Nucleus accumbens (tissue), 56 donors: ENCODE results near the gene RAB5B.

Source experiments
- DNase-seq, 56 donors: peaks; one replicate each; lab custom pipeline; 2025; lab: John Stamatoyannopoulos, UW

The RAB5B gene

GRCh38 chr12:55973599-55974307 lies at the start of gene RAB5B:
Gene RAB5B (plus strand): TSS chr12:55974078. CDS start chr12:55986961, 12,883 bp downstream.
- peak; percentile 88 to 100 (median 100) for DNase-seq

- no peak for DNase-seq
Observed at GRCh38 chr12:55925371-55925770, 48.5 kb upstream of the RAB5B start.

GRCh38 chr12:55925870-55926737 lies 47.8 kb upstream of the RAB5B start:
- no peak for DNase-seq

- DNase-seq: peak in 55 of 56 donors; percentile 32 to 99 (median 87)
Observed at GRCh38 chr12:55926738-55927587, 46.9 kb upstream of the RAB5B start.

GRCh38 chr12:55927588-55928502 lies 46.0 kb upstream of the RAB5B start, which contains the start of gene PYM1:
Gene PYM1 (minus strand): TSS chr12:55927894. CDS start chr12:55927761, 133 bp downstream.
- peak in 47 of 56 donors; percentile 23 to 78 (median 60) for DNase-seq

GRCh38 chr12:55929306-55929791 lies 44.5 kb upstream of the RAB5B start:
- peak in 6 of 56 donors; percentile 5 to 40 (median 16) for DNase-seq

GRCh38 chr12:55930771-55931316 lies 43.0 kb upstream of the RAB5B start, which contains the start of gene DGKA:
Gene DGKA (plus strand): TSS chr12:55931162. CDS start chr12:55936504, 5,342 bp downstream.
- peak in 16 of 56 donors; percentile 3 to 47 (median 24) for DNase-seq

- DNase-seq: peak in 3 of 56 donors; percentile 37 to 47 (median 46)
Observed at GRCh38 chr12:55931317-55931779, 42.5 kb upstream of the RAB5B start.

- DNase-seq: peak in 34 of 56 donors; percentile 9 to 58 (median 34)
Observed at GRCh38 chr12:55931780-55932550, 41.9 kb upstream of the RAB5B start.

- DNase-seq: peak in 3 of 56 donors; percentile 7 to 31 (median 13)
Observed at GRCh38 chr12:55932551-55932910, 41.3 kb upstream of the RAB5B start.

GRCh38 chr12:55933169-55933798 lies 40.6 kb upstream of the RAB5B start:
- DNase-seq: no peak

- DNase-seq: no peak
Observed at GRCh38 chr12:55933799-55934742, 39.8 kb upstream of the RAB5B start.

- no peak for DNase-seq
Observed at GRCh38 chr12:55934773-55935172, 39.1 kb upstream of the RAB5B start.

- peak in 1 of 56 donors; percentile 29 for DNase-seq
Observed at GRCh38 chr12:55935738-55936151, 38.1 kb upstream of the RAB5B start.

GRCh38 chr12:55937981-55938380 lies 35.9 kb upstream of the RAB5B start:
- DNase-seq: no peak
